Smooth muscle cell (in vitro differentiated cells): ENCODE measurements around the gene LMBR1L. TPM values are rescaled to one million over a fixed set of nuclear protein-coding genes. Genes with fewer than 3 reads are reported as not detected.

Experiments
- DNase-seq: peaks from one replicate; lab custom pipeline; 2025; ENCODE audit not compliant: unreplicated experiment; lab: John Stamatoyannopoulos, UW
- H2AFZ ChIP-seq: fragments of 200-600 bp; sonication (generic); 2 replicates; pipeline ENCODE4 v1.6.0; 2016; ENCODE audit warnings: antibody characterized with exemption, low read depth, mild to moderate bottlenecking
- H3F3A ChIP-seq: fragments of 200-600 bp; sonication (generic); 2 replicates; pipeline ENCODE4 v1.6.0; 2017; ENCODE audit warnings: antibody characterized with exemption, low read depth
- H3K27ac ChIP-seq: fragments of 200-600 bp; sonication (generic); 2 replicates; pipeline ENCODE4 v1.5.1; 2016; ENCODE audit warnings: low read depth, mild to moderate bottlenecking
- H3K27me3 ChIP-seq: fragments of 200-600 bp; sonication (generic); 2 replicates; pipeline ENCODE4 v1.6.1; 2016; ENCODE audit warnings: low read depth, mild to moderate bottlenecking
- H3K36me3 ChIP-seq: fragments of 200-600 bp; sonication (generic); 2 replicates; pipeline ENCODE4 v1.5.1; 2016; ENCODE audit warnings: low read depth
- H3K4me1 ChIP-seq: fragments of 200-600 bp; sonication (generic); 2 replicates; pipeline ENCODE4 v1.5.1; 2016; ENCODE audit warnings: low read depth
- H3K4me2 ChIP-seq: fragments of 200-600 bp; sonication (generic); 2 replicates; pipeline ENCODE4 v1.6.0; 2016; ENCODE audit warnings: mild to moderate bottlenecking
- H3K4me3 ChIP-seq: fragments of 200-600 bp; sonication (generic); 2 replicates; pipeline ENCODE4 v1.5.1; 2016; ENCODE audit warnings: mild to moderate bottlenecking
- H3K79me2 ChIP-seq: fragments of 200-600 bp; sonication (generic); 2 replicates; pipeline ENCODE4 v1.6.0; 2016; ENCODE audit warnings: low read depth, mild to moderate bottlenecking
- H3K9ac ChIP-seq: fragments of 200-600 bp; sonication (generic); 2 replicates; pipeline ENCODE4 v1.6.0; 2016; ENCODE audit warnings: low read depth
- H3K9me3 ChIP-seq: fragments of 200-600 bp; sonication (generic); replicated peaks from 2 replicates; pipeline ENCODE4 v1.5.1; 2016; ENCODE audit warnings: low read depth
- H4K20me1 ChIP-seq: fragments of 200-600 bp; sonication (generic); 2 replicates; pipeline ENCODE4 v1.6.0; 2016; ENCODE audit warnings: low read depth
- CTCF ChIP-seq: fragments of 200-600 bp; sonication (generic); IDR thresholded peaks from 2 replicates; pipeline ENCODE4 v1.5.1; 2017; ENCODE audit warnings: borderline replicate concordance, mild to moderate bottlenecking, antibody characterized with exemption; ENCODE audit not compliant: insufficient read depth, poor library complexity, severe bottlenecking
- WGBS: methylation state at CpG from one replicate; pipeline ENCODE4 v1.1.7; 2016; ENCODE audit warnings: low lambda C conversion rate; 5-methylcytosine and 5-hydroxymethylcytosine counted together
- polyA plus RNA-seq: library from polyadenylated mRNA; unstranded; fragments of >200 nt; fragmentation: Nextera tagmentation; extraction: Ambion mirVana; gene quantifications from 2 replicates; pipeline ENCODE4 v1.2.1, GENCODE V29; 2016
- total RNA-seq: library from RNA; depleted of rRNA; stranded (reverse); fragments of >200 nt; gene quantifications from 2 replicates; pipeline ENCODE4 v1.2.3, GENCODE V29; 2014

LMBR1L gene
- total and polyA plus RNA-seq, 2 experiments from 2014 or later = 49.5 to 57.3 TPM

- Histone ChIP-seq H3K36me3 (no peaks in the 10 kb centered on the region), H3K79me2 (peaks cover 49% of the 10 kb centered on the region), H3K9me3 (no peaks in the 10 kb centered on the region), H3K9ac (peak overlapping the region; percentile 95), H3K4me1 (peaks cover 14% of the 10 kb centered on the region), H3K27me3 (no peaks in the 10 kb centered on the region), H2AFZ (peak overlapping the region; percentile 84), H3K27ac (peak overlapping the region; percentile 93), H4K20me1 (peaks cover 50% of the 10 kb centered on the region), H3K4me2 (peak overlapping the region; percentile 98), H3K4me3 (peak overlapping the region; percentile 96), H3F3A (peaks cover 21% of the 10 kb centered on the region)
- no peak for DNase-seq
- WGBS = 8% methylated on average over 33 of the region's 33 CpGs
- no peak for TF ChIP-seq CTCF
Observed at GRCh38 chr12:49109641-49110463, 795 bp downstream of the LMBR1L start.

DNA sequence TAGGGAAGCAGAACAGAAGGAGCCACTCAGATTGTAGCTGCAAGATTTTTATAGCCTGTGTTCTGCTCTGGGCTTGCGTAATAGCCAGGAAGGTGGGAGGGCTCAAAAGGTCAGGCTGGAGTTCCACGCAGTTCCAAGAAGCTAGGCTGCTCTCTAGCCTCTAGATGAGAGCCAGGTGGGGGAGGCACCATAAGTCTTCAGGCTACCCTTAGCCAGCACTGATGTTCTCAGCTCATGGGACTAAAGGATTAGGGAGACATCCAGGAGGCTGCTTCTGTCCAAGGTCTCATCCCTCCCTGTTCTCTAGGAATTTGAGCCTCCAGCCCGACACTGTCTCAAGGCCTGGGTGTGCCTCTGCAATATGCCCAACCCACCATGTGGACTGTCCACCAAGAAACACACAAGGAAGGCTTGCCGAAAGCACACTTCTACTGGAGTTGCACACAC lies 1.7 kb downstream of the LMBR1L start:
- Histone ChIP-seq H3K9ac (peak overlapping the region; percentile 95), H3K36me3 (no peaks in the 10 kb centered on the region), H3K4me1 (peaks cover 14% of the 10 kb centered on the region), H3K4me2 (peak overlapping the region; percentile 98), H4K20me1 (peaks cover 59% of the 10 kb centered on the region), H3F3A (peaks cover 21% of the 10 kb centered on the region), H2AFZ (no peak overlapping the region), H3K79me2 (peaks cover 49% of the 10 kb centered on the region), H3K9me3 (no peaks in the 10 kb centered on the region), H3K27ac (peak overlapping the region; percentile 93), H3K27me3 (no peaks in the 10 kb centered on the region), H3K4me3 (peak overlapping the region; percentile 96)
- no peak for TF ChIP-seq CTCF
- 30% methylated on average over 4 of the region's 4 CpGs for WGBS
- no peak for DNase-seq

GRCh38 chr12:49105504-49106084 lies 5.1 kb downstream of the LMBR1L start:
- H3K4me2 ChIP-seq = no peak overlapping the region
- peaks cover 49% of the 10 kb centered on the region for H3K79me2 ChIP-seq
- TF ChIP-seq CTCF = no peak
- no peaks in the 10 kb centered on the region for H3K9me3 ChIP-seq
- H3K27me3 ChIP-seq = no peaks in the 10 kb centered on the region
- peaks cover 5% of the 10 kb centered on the region for H3K36me3 ChIP-seq
- peaks cover 89% of the 10 kb centered on the region for H4K20me1 ChIP-seq
- peaks cover 11% of the 10 kb centered on the region for H3K4me1 ChIP-seq
- H3K4me3 ChIP-seq = no peak overlapping the region
- DNase-seq = no peak
- H3K27ac ChIP-seq = peak overlapping the region; percentile 67
- H3F3A ChIP-seq = peaks cover 17% of the 10 kb centered on the region
- 86% methylated on average over 9 of the region's 9 CpGs for WGBS
- H3K9ac ChIP-seq = no peak overlapping the region
- no peak overlapping the region for H2AFZ ChIP-seq
